ENCODE data around the gene AKT3. TPM values are rescaled to one million over a fixed set of nuclear protein-coding genes. Genes with fewer than 3 reads are reported as not detected.

AKT3 gene
- total RNA-seq, 1 donor from 2014 or later = 36.2 TPM

- no peaks in the 10 kb centered on the region for H3K9me3 ChIP-seq (ENCODE audit: low read depth)
- H3K36me3 Mint-ChIP-seq = no peaks in the 10 kb centered on the region
- H3K9ac ChIP-seq = no peak overlapping the region
- H3F3A ChIP-seq (ENCODE audit: low read depth) = peaks cover 8% of the 10 kb centered on the region
- no peak overlapping the region for H2AFZ ChIP-seq (replicated peaks)
- no peak for DNase-seq (ENCODE audit: low spot score)
- no peaks in the 10 kb centered on the region for H3K36me3 ChIP-seq
- H3K9me3 Mint-ChIP-seq = peaks cover 2% of the 10 kb centered on the region
- no peak overlapping the region for H3K4me3 Mint-ChIP-seq
- H3K27me3 Mint-ChIP-seq (ENCODE audit: insufficient read depth, low read depth) = peaks cover 2% of the 10 kb centered on the region
- H3K4me1 Mint-ChIP-seq = peaks cover 35% of the 10 kb centered on the region
- H3K27me3 ChIP-seq = no peaks in the 10 kb centered on the region
- TF ChIP-seq EZH2 (IDR thresholded peaks at IDR 0.05) = no peak
- no peak for TF ChIP-seq EZH2phosphoT487 (IDR thresholded peaks at IDR 0.05)
- peaks cover 22% of the 10 kb centered on the region for H3K4me1 ChIP-seq
- no peaks in the 10 kb centered on the region for H3K79me2 ChIP-seq (ENCODE audit: low read depth)
- no peak overlapping the region for H3K27ac ChIP-seq
- H4K20me1 ChIP-seq (ENCODE audit: low read depth) = no peaks in the 10 kb centered on the region
- no peak overlapping the region for H3K4me2 ChIP-seq
- no peak overlapping the region for H3K27ac Mint-ChIP-seq
- H3K4me3 ChIP-seq = no peak overlapping the region
These were observed 406.5 kb downstream of the AKT3 start for GRCh38 chr1:243443557-243443956.

GRCh38 chr1:243441601-243442000, 408.4 kb downstream of the AKT3 start:
- peaks cover 2% of the 10 kb centered on the region for H3K27me3 Mint-ChIP-seq (ENCODE audit: insufficient read depth, low read depth)
- Histone ChIP-seq H3K4me2 (no peak overlapping the region), H2AFZ (replicated peaks) (no peak overlapping the region), H3K36me3 (no peaks in the 10 kb centered on the region), H3K9me3 (ENCODE audit: low read depth) (no peaks in the 10 kb centered on the region), H3K79me2 (ENCODE audit: low read depth) (no peaks in the 10 kb centered on the region), H3K27ac (no peak overlapping the region), H3K9ac (no peak overlapping the region), H3K27me3 (no peaks in the 10 kb centered on the region), H4K20me1 (ENCODE audit: low read depth) (no peaks in the 10 kb centered on the region), H3K4me3 (no peak overlapping the region), H3F3A (ENCODE audit: low read depth) (peaks cover 8% of the 10 kb centered on the region), H3K4me1 (peaks cover 22% of the 10 kb centered on the region)
- H3K36me3 Mint-ChIP-seq = no peaks in the 10 kb centered on the region
- H3K9me3 Mint-ChIP-seq = peaks cover 2% of the 10 kb centered on the region
- H3K27ac Mint-ChIP-seq = no peak overlapping the region
- TF ChIP-seq EZH2 (IDR thresholded peaks at IDR 0.05) (no peak), EZH2phosphoT487 (IDR thresholded peaks at IDR 0.05) (no peak), CTCF (IDR thresholded peaks at IDR 0.05) (no peak)
- H3K4me1 Mint-ChIP-seq = peaks cover 35% of the 10 kb centered on the region
- no peak overlapping the region for H3K4me3 Mint-ChIP-seq
- no peak for DNase-seq (ENCODE audit: low spot score)

- Histone ChIP-seq H3K4me2 (no peak overlapping the region), H3F3A (ENCODE audit: low read depth) (peaks cover 8% of the 10 kb centered on the region), H4K20me1 (ENCODE audit: low read depth) (no peaks in the 10 kb centered on the region), H3K36me3 (no peaks in the 10 kb centered on the region), H3K79me2 (ENCODE audit: low read depth) (no peaks in the 10 kb centered on the region), H3K4me1 (peaks cover 22% of the 10 kb centered on the region), H3K9me3 (ENCODE audit: low read depth) (no peaks in the 10 kb centered on the region), H3K27me3 (no peaks in the 10 kb centered on the region), H3K4me3 (no peak overlapping the region), H3K27ac (peak overlapping the region; percentile 51), H2AFZ (replicated peaks) (no peak overlapping the region), H3K9ac (no peak overlapping the region)
- Mint-ChIP-seq H3K4me3 (no peak overlapping the region), H3K9me3 (no peaks in the 10 kb centered on the region), H3K4me1 (peaks cover 35% of the 10 kb centered on the region), H3K27ac (peak overlapping the region; percentile 24), H3K36me3 (no peaks in the 10 kb centered on the region), H3K27me3 (ENCODE audit: insufficient read depth, low read depth) (no peaks in the 10 kb centered on the region)
- peak; percentile 59 for DNase-seq (ENCODE audit: low spot score)
- no peak for TF ChIP-seq CTCF (IDR thresholded peaks at IDR 0.05)
- no peak for TF ChIP-seq EZH2phosphoT487 (IDR thresholded peaks at IDR 0.05)
- no peak for TF ChIP-seq EZH2 (IDR thresholded peaks at IDR 0.05)
These were observed 409.6 kb downstream of the AKT3 start for GRCh38 chr1:243440406-243440805.

- Histone ChIP-seq H3K36me3 (no peaks in the 10 kb centered on the region), H3F3A (ENCODE audit: low read depth) (peaks cover 8% of the 10 kb centered on the region), H3K9me3 (ENCODE audit: low read depth) (no peaks in the 10 kb centered on the region), H3K4me1 (peaks cover 22% of the 10 kb centered on the region), H3K4me2 (no peak overlapping the region), H2AFZ (replicated peaks) (no peak overlapping the region), H3K9ac (no peak overlapping the region), H4K20me1 (ENCODE audit: low read depth) (no peaks in the 10 kb centered on the region), H3K4me3 (no peak overlapping the region), H3K79me2 (ENCODE audit: low read depth) (no peaks in the 10 kb centered on the region), H3K27me3 (no peaks in the 10 kb centered on the region), H3K27ac (no peak overlapping the region)
- TF ChIP-seq EZH2phosphoT487 (IDR thresholded peaks at IDR 0.05) = no peak
- TF ChIP-seq CTCF (IDR thresholded peaks at IDR 0.05) = no peak
- no peak for TF ChIP-seq EZH2 (IDR thresholded peaks at IDR 0.05)
- no peak for DNase-seq (ENCODE audit: low spot score)
- Mint-ChIP-seq H3K27me3 (ENCODE audit: insufficient read depth, low read depth) (no peaks in the 10 kb centered on the region), H3K36me3 (no peaks in the 10 kb centered on the region), H3K27ac (no peak overlapping the region), H3K4me1 (peaks cover 43% of the 10 kb centered on the region), H3K4me3 (no peak overlapping the region), H3K9me3 (no peaks in the 10 kb centered on the region)
These were observed 411.2 kb downstream of the AKT3 start for GRCh38 chr1:243438815-243439214.

Other genes starting within 250 kb of the AKT3 start
- 26.8 and 30.1 TPM in 2 replicates for gene ZBTB18, start 201.0 kb upstream of the AKT3 start, total RNA-seq (ENCODE audit: low replicate concordance)

All from neural progenitor cell (in vitro differentiated cells).